Tongue (tissue), 2 donors: ENCODE measurements around the gene SLC45A1. TPM values are rescaled to one million over a fixed set of nuclear protein-coding genes. Genes with fewer than 3 reads are reported as not detected.

Experiments
- DNase-seq: peaks from one replicate; pipeline ENCODE4 v3.0.0-alpha.2; 2015
- total RNA-seq: library from RNA; depleted of rRNA; stranded (reverse); fragments of >200 nt; gene quantifications from one replicate; pipeline ENCODE4 v1.2.3, GENCODE V29; 2014

Gene SLC45A1
- total RNA-seq, 1 donor from 2014 or later, result 3.2 TPM

GRCh38 chr1:8352886-8353785, 35.2 kb downstream of the SLC45A1 start:
- DNase-seq, result no peak

GRCh38 chr1:8354038-8354437, 36.1 kb downstream of the SLC45A1 start:
- DNase-seq, result no peak

GRCh38 chr1:8355439-8356255, 37.7 kb downstream of the SLC45A1 start:
- DNase-seq, result no peak

- no peak for DNase-seq
These were observed 38.6 kb downstream of the SLC45A1 start for GRCh38 chr1:8356256-8357209.

- no peak for DNase-seq
These were observed 39.6 kb downstream of the SLC45A1 start for GRCh38 chr1:8357329-8358101.

GRCh38 chr1:8358241-8358896, 40.5 kb downstream of the SLC45A1 start:
- DNase-seq, result no peak

- no peak for DNase-seq
These were observed 41.1 kb downstream of the SLC45A1 start for GRCh38 chr1:8358897-8359616.

GRCh38 chr1:8359617-8360481, 41.9 kb downstream of the SLC45A1 start:
- DNase-seq, result no peak

- no peak for DNase-seq
These were observed 42.7 kb downstream of the SLC45A1 start for GRCh38 chr1:8360493-8361197.

GRCh38 chr1:8361198-8361849, 43.4 kb downstream of the SLC45A1 start:
- DNase-seq, result no peak

GRCh38 chr1:8362701-8363101, 44.8 kb downstream of the SLC45A1 start:
- no peak for DNase-seq

GRCh38 chr1:8363186-8363766, 45.4 kb downstream of the SLC45A1 start:
- peak; percentile 66 for DNase-seq

GRCh38 chr1:8363767-8364301, 45.9 kb downstream of the SLC45A1 start:
- peak; percentile 39 for DNase-seq

GRCh38 chr1:8364528-8365442, 46.9 kb downstream of the SLC45A1 start:
- peak; percentile 85 for DNase-seq

GRCh38 chr1:8365661-8366362, 47.9 kb downstream of the SLC45A1 start:
- no peak for DNase-seq
